H1 (cell line): ENCODE data around the gene P2RX6. TPM values are rescaled to one million over a fixed set of nuclear protein-coding genes. Genes with fewer than 3 reads are reported as not detected.

ENCODE experiments used
- CTCF ChIA-PET: fragments of 300-600 bp; sonication (Branson Sonifier 250); formaldehyde crosslinking; loops from one replicate; lab custom pipeline; 2021; ENCODE audit not compliant: partially characterized antibody; lab: Charles Lee
- POLR2A ChIA-PET: fragments of 300-600 bp; sonication (Branson Sonifier 250); formaldehyde crosslinking; loops from one replicate; lab custom pipeline; 2021; ENCODE audit warnings: inconsistent platforms; ENCODE audit not compliant: partially characterized antibody; lab: Charles Lee
- DNase-seq, 2 experiments: peaks; one replicate each; pipeline versions ENCODE4 v3.0.0 to v3.0.0-alpha.2; 2010 to 2022; ENCODE audit warnings: low spot score in 2 of 2, low read depth in 1 of 2, mixed read lengths in 1 of 2
- FAIRE-seq: peaks from 2 replicates; lab custom pipeline; 2011; peaks lifted over from hg19 to GRCh38; lab: Jason Lieb, UNC
- H2AFZ ChIP-seq: 2 replicates; pipeline ENCODE4 v1.8.1; 2012; ENCODE audit warnings: low read length, inconsistent platforms
- H2AK5ac ChIP-seq: 2 replicates; pipeline ENCODE4 v1.6.1; 2013; ENCODE audit warnings: low read depth, low read length
- H2BK120ac ChIP-seq: replicated peaks from 2 replicates; pipeline ENCODE3; 2013; ENCODE audit warnings: low read depth, low read length, inconsistent platforms
- H2BK12ac ChIP-seq: 2 replicates; pipeline ENCODE4 v1.6.1; 2013; ENCODE audit warnings: low read depth, low read length
- H2BK15ac ChIP-seq: 2 replicates; pipeline ENCODE4 v1.6.1; 2013; ENCODE audit warnings: low read length
- H2BK20ac ChIP-seq: 2 replicates; pipeline ENCODE4 v1.6.1; 2013; ENCODE audit warnings: low read length
- H2BK5ac ChIP-seq: 2 replicates; pipeline ENCODE4 v1.6.1; 2013; ENCODE audit warnings: low read depth, low read length
- H3K14ac ChIP-seq: 2 replicates; pipeline ENCODE4 v1.6.1; 2013; ENCODE audit warnings: inconsistent platforms; ENCODE audit not compliant: insufficient read length
- H3K18ac ChIP-seq: 2 replicates; pipeline ENCODE4 v1.6.1; 2013; ENCODE audit warnings: low read length; ENCODE audit errors: extremely low read depth
- H3K23ac ChIP-seq: 2 replicates; pipeline ENCODE4 v1.6.1; 2013; ENCODE audit warnings: inconsistent platforms; ENCODE audit not compliant: insufficient read length
- H3K23me2 ChIP-seq: 2 replicates; pipeline ENCODE4 v1.6.1; 2013; ENCODE audit warnings: low read depth, low read length
- H3K27ac ChIP-seq: 2 replicates; pipeline ENCODE4 v1.6.1; 2011; ENCODE audit warnings: low read depth, low read length, inconsistent platforms
- H3K27me3 ChIP-seq, 4 experiments: replicated peaks in 1 of 4; 1 replicate in 1 of 4; 2 replicates in 3 of 4; pipeline versions ENCODE4 v1.6.1 to v1.8.1; 2011 to 2013; ENCODE audit warnings: low read length in 3 of 4, mild to moderate bottlenecking in 3 of 4, inconsistent platforms in 2 of 4, mixed read lengths in 2 of 4, moderate library complexity in 1 of 4; ENCODE audit not compliant: control insufficient read depth in 3 of 4, insufficient read depth in 3 of 4; ENCODE audit errors: extremely low read depth in 1 of 4
- H3K36me3 ChIP-seq, 4 experiments: 2 replicates each; pipeline versions ENCODE4 v1.6.1 to v1.8.1; 2011 to 2013; ENCODE audit warnings: mild to moderate bottlenecking in 4 of 4, low read length in 3 of 4, moderate library complexity in 2 of 4, control low read depth in 1 of 4, inconsistent platforms in 1 of 4; ENCODE audit not compliant: insufficient read depth in 4 of 4, control insufficient read depth in 2 of 4
- H3K4ac ChIP-seq: replicated peaks from 2 replicates; pipeline ENCODE3; 2013; ENCODE audit warnings: low read length, low read depth, mixed read lengths, inconsistent platforms; ENCODE audit not compliant: insufficient read length
- H3K4me1 ChIP-seq, 4 experiments: replicated peaks in 1 of 4; 1 replicate in 1 of 4; 2 replicates in 3 of 4; pipeline versions ENCODE4 v1.6.1 to v1.8.1; 2011 to 2013; ENCODE audit warnings: low read length in 3 of 4, inconsistent platforms in 2 of 4, mixed read lengths in 1 of 4; ENCODE audit not compliant: insufficient read depth in 4 of 4, control insufficient read depth in 3 of 4
- H3K4me2 ChIP-seq, 2 experiments: 2 replicates each; pipeline versions ENCODE4 v1.6.1 to v1.8.1; 2011 to 2013; ENCODE audit warnings: low read depth in 2 of 2, low read length in 2 of 2, control low read depth in 1 of 2, inconsistent platforms in 1 of 2, mild to moderate bottlenecking in 1 of 2; ENCODE audit not compliant: insufficient read depth in 1 of 2
- H3K4me3 ChIP-seq, 4 experiments: fragments of 200-600, 300-600 bp in 1 of 4; sonication (generic), shearing (Covaris generic), sonication (Bioruptor Twin) in 1 of 4; 2 replicates each; pipeline versions ENCODE4 v1.5.1 to v1.8.1; 2011 to 2016; ENCODE audit warnings: low read length in 4 of 4, low read depth in 3 of 4, control low read depth in 2 of 4, inconsistent platforms in 2 of 4, mild to moderate bottlenecking in 2 of 4, mixed read lengths in 1 of 4, moderate library complexity in 1 of 4; ENCODE audit not compliant: insufficient read depth in 2 of 4; ENCODE audit errors: extremely low read depth in 1 of 4
- H3K56ac ChIP-seq: replicated peaks from 2 replicates; pipeline ENCODE3; 2013; ENCODE audit warnings: low read depth, mild to moderate bottlenecking, mixed read lengths, low read length, inconsistent platforms; ENCODE audit not compliant: insufficient read length
- H3K79me1 ChIP-seq: 2 replicates; pipeline ENCODE4 v1.6.1; 2013; ENCODE audit warnings: low read depth, low read length, control low read depth
- H3K79me2 ChIP-seq, 2 experiments: 2 replicates each; pipeline versions ENCODE4 v1.6.1 to v1.8.1; 2012 to 2013; ENCODE audit warnings: low read length in 2 of 2, mild to moderate bottlenecking in 2 of 2, inconsistent platforms in 1 of 2; ENCODE audit not compliant: insufficient read depth in 2 of 2, control insufficient read depth in 1 of 2
- H3K9ac ChIP-seq, 4 experiments: replicated peaks in 1 of 4; 1 replicate in 1 of 4; 2 replicates in 3 of 4; pipeline versions ENCODE4 v1.6.1 to v1.8.1; 2011 to 2013; ENCODE audit warnings: low read depth in 3 of 4, low read length in 3 of 4, control low read depth in 2 of 4, mild to moderate bottlenecking in 2 of 4, moderate library complexity in 2 of 4, inconsistent platforms in 1 of 4; ENCODE audit errors: extremely low read depth in 1 of 4
- H3K9me3 ChIP-seq, 2 experiments: 2 replicates each; pipeline versions ENCODE4 v1.6.1 to v1.8.1; 2012 to 2013; ENCODE audit warnings: mild to moderate bottlenecking in 2 of 2, moderate library complexity in 2 of 2, control low read depth in 1 of 2, inconsistent platforms in 1 of 2, low read depth in 1 of 2, low read length in 1 of 2, mixed read lengths in 1 of 2; ENCODE audit not compliant: insufficient read depth in 2 of 2
- H4K20me1 ChIP-seq, 2 experiments: replicated peaks in 1 of 2; 2 replicates each; pipeline versions ENCODE3 to v1.8.1; 2011 to 2013; ENCODE audit warnings: inconsistent platforms in 2 of 2, low read length in 2 of 2, mild to moderate bottlenecking in 1 of 2; ENCODE audit not compliant: insufficient read depth in 2 of 2, control insufficient read depth in 1 of 2
- H4K5ac ChIP-seq: 2 replicates; pipeline ENCODE4 v1.6.1; 2013; ENCODE audit warnings: low read length, low read depth, mixed read lengths, inconsistent platforms; ENCODE audit not compliant: insufficient read length
- H4K8ac ChIP-seq: 2 replicates; pipeline ENCODE4 v1.8.0; 2013; ENCODE audit warnings: mild to moderate bottlenecking, moderate library complexity, low read length, inconsistent platforms; ENCODE audit not compliant: insufficient read depth; ENCODE audit errors: extremely low read depth
- H4K91ac ChIP-seq: replicated peaks from 2 replicates; pipeline ENCODE3; 2013; ENCODE audit warnings: low read length, mixed read lengths, inconsistent platforms; ENCODE audit not compliant: insufficient read length
- BACH1 ChIP-seq: IDR thresholded peaks from 2 replicates; pipeline ENCODE4 v1.6.1; 2012; ENCODE audit warnings: low read length, improper control_type of control experiment
- CEBPB ChIP-seq: IDR thresholded peaks from 2 replicates; pipeline ENCODE4 v1.6.1; 2012; ENCODE audit warnings: low read depth, low read length
- CTBP2 ChIP-seq: IDR thresholded peaks from 2 replicates; pipeline ENCODE4 v1.7.0; 2011; ENCODE audit warnings: borderline replicate concordance, mild to moderate bottlenecking, moderate library complexity, mixed read lengths, low read length; ENCODE audit not compliant: insufficient read depth, insufficient read length
- EZH2 ChIP-seq: fragments of 200-600 bp; sonication (generic); IDR thresholded peaks from 2 replicates; pipeline ENCODE4 v1.7.1; 2012; ENCODE audit warnings: low read depth, mild to moderate bottlenecking, moderate library complexity, low read length, inconsistent platforms; ENCODE audit not compliant: severe bottlenecking
- GTF2F1 ChIP-seq: IDR thresholded peaks from 2 replicates; pipeline ENCODE4 v1.6.1; 2012; ENCODE audit warnings: low read depth, low read length, improper control_type of control experiment, borderline replicate concordance
- KDM1A ChIP-seq: fragments of 200-600, 300-600 bp; sonication (generic); IDR thresholded peaks from 2 replicates; pipeline ENCODE4 v1.7.1; 2016; ENCODE audit warnings: mild to moderate bottlenecking, low read length, borderline replicate concordance
- KDM4A ChIP-seq: IDR thresholded peaks from one replicate; pipeline ENCODE4 v1.7.1; 2012; ENCODE audit warnings: low read depth, mild to moderate bottlenecking, moderate library complexity, low read length, inconsistent platforms; ENCODE audit not compliant: severe bottlenecking
- NRF1 ChIP-seq: IDR thresholded peaks from 2 replicates; pipeline ENCODE4 v1.6.1; 2011; ENCODE audit warnings: mild to moderate bottlenecking, low read depth, low read length, improper control_type of control experiment
- PHF8 ChIP-seq: fragments of 200-600 bp; sonication (generic); conservative IDR thresholded peaks from 2 replicates; pipeline ENCODE4 v1.7.1; 2012; ENCODE audit warnings: low read depth, mild to moderate bottlenecking, inconsistent platforms, low read length, moderate library complexity
- POLR2AphosphoS5 ChIP-seq: IDR thresholded peaks from 2 replicates; pipeline ENCODE4 v1.6.1; 2011; ENCODE audit warnings: low read depth, low read length
- SIX5 ChIP-seq: IDR thresholded peaks from 2 replicates; pipeline ENCODE4 v1.6.1; 2011; ENCODE audit warnings: mild to moderate bottlenecking, low read depth, low read length
- TBP ChIP-seq: IDR thresholded peaks from 2 replicates; pipeline ENCODE4 v1.6.1; 2011; ENCODE audit warnings: low read depth, low read length, improper control_type of control experiment
- WGBS, 2 experiments: shearing (Covaris generic) in 1 of 2; methylation state at CpG; one replicate each; pipeline versions ENCODE4 v1.1.6 to v1.1.7; 2013 to 2015; ENCODE audit warnings: low lambda C conversion rate in 2 of 2, mixed read lengths in 2 of 2, inconsistent platforms in 1 of 2, low coverage in 1 of 2, missing lambda C conversion rate in 1 of 2; ENCODE audit not compliant: insufficient replicate concordance in 2 of 2, insufficient coverage in 1 of 2, insufficient read length in 1 of 2; ENCODE audit errors: extremely low coverage in 1 of 2, missing lambda C conversion rate in 1 of 2; 5-methylcytosine and 5-hydroxymethylcytosine counted together
- polyA plus RNA-seq, 7 experiments: library from polyadenylated mRNA; depleted of rRNA in 3 of 7; stranded (reverse) in 5 of 7; unstranded in 2 of 7; fragments of >200 nt in 5 of 7; fragments of 200-250 nt in 2 of 7; gene quantifications; 1 replicate in 5 of 7; 2 replicates in 1 of 7; 4 replicates in 1 of 7; pipeline versions ENCODE4 v1.2.1 to v1.2.3, GENCODE V29; 2011 to 2013; ENCODE audit warnings: missing spikeins in 2 of 7, mixed read lengths in 2 of 7
- total RNA-seq: library from RNA; stranded (reverse); fragmentation: NEBNext Ultra II Directional; extraction: Animal tissue kit (Norgen Biotek cat#: 25700); gene quantifications from 2 replicates; pipeline ENCODE4 v1.2.1, GENCODE V29; 2021

Gene P2RX6
- total and polyA plus RNA-seq, 2 of the 8 experiments (the other 6 are each of a cell fraction or from before 2014, with no cell fraction given) = 0.09 TPM; not detected in 1

- TF ChIP-seq PHF8 (no peak), SIX5 (no peak), CEBPB (no peak), TBP (no peak), KDM4A (no peak), EZH2 (no peak), NRF1 (no peak), POLR2AphosphoS5 (no peak), CTBP2 (no peak), KDM1A (no peak), GTF2F1 (no peak), BACH1 (no peak)
- no peaks in the 10 kb centered on the region for H3K27me3 ChIP-seq
- peaks cover 2 to 17% (median 12%) of the 10 kb centered on the region in 4 experiments; a peak in 5 of 7 replicates for H3K4me1 ChIP-seq
- H3K56ac ChIP-seq = no peak overlapping the region
- no peak overlapping the region; the same call in 1 of the 2 replicates for H4K8ac ChIP-seq
- no peaks in the 10 kb centered on the region for H4K20me1 ChIP-seq
- CTCF ChIA-PET = interaction anchor here (0.8 to 1.0 kb wide), 4 partner anchors 20 to 51 kb away, joined by 3 to 5 read pairs (median 4); partner anchors contain the start of genes SLC7A4 and THAP7
- H2AK5ac ChIP-seq = no peak overlapping the region
- no peak overlapping the region for H3K4me3 ChIP-seq
- no peaks in the 10 kb centered on the region for H3K36me3 ChIP-seq
- H4K5ac ChIP-seq = no peak overlapping the region
- POLR2A ChIA-PET = interaction anchor here (0.9 kb wide), 1 partner anchor 41 kb away, joined by 3 read pairs; no protein-coding TSS in a partner anchor
- H2BK12ac ChIP-seq = peak overlapping the region; percentile 84; the same call in 1 of the 2 replicates
- H2BK20ac ChIP-seq = no peak overlapping the region
- no peaks in the 10 kb centered on the region for H3K79me1 ChIP-seq
- no peak overlapping the region; a peak in 1 of 7 replicates for H3K9ac ChIP-seq
- no peak overlapping the region; a peak in 1 of 4 replicates for H3K4me2 ChIP-seq
- H3K23me2 ChIP-seq = no peaks in the 10 kb centered on the region
- no peaks in the 10 kb centered on the region for H3K9me3 ChIP-seq
- no peak overlapping the region for H3K18ac ChIP-seq
- FAIRE-seq = no peak
- no peaks in the 10 kb centered on the region for H3K79me2 ChIP-seq
- WGBS, 2 experiments = 91% methylated on average over 8 of the region's 8 CpGs; no CpG with 5 or more reads in 1 of the 2 experiments
- no peak overlapping the region for H3K4ac ChIP-seq
- H3K14ac ChIP-seq = no peak overlapping the region
- H2BK120ac ChIP-seq = no peak overlapping the region
- no peak overlapping the region for H3K23ac ChIP-seq
- no peak overlapping the region for H2AFZ ChIP-seq
- no peak overlapping the region for H2BK15ac ChIP-seq
- H2BK5ac ChIP-seq = no peak overlapping the region
- H4K91ac ChIP-seq = peak overlapping the region; percentile 61
- H3K27ac ChIP-seq = no peak overlapping the region
- DNase-seq = no peak
Measured at GRCh38 chr22:21052715-21053459, 37.9 kb downstream of the P2RX6 start.
